GM19395 (cell line): ENCODE results near the gene MCM5.
A peak's percentile ranks its signal among the peaks of the same experiment; 100 is the strongest.
"Not testable (repeated sequence)": the region's sequence is repeated elsewhere in the genome, so short reads cannot be mapped to it uniquely, and the experiment has no call there.

Experiments used
- ATAC-seq: cut with Tn5 transposase; IDR thresholded peaks from one replicate; pipeline ENCODE4 v1.9.1; 2021; ENCODE audit warnings: mild to moderate bottlenecking, moderate library complexity; ENCODE audit not compliant: unreplicated experiment

The MCM5 gene

DNA sequence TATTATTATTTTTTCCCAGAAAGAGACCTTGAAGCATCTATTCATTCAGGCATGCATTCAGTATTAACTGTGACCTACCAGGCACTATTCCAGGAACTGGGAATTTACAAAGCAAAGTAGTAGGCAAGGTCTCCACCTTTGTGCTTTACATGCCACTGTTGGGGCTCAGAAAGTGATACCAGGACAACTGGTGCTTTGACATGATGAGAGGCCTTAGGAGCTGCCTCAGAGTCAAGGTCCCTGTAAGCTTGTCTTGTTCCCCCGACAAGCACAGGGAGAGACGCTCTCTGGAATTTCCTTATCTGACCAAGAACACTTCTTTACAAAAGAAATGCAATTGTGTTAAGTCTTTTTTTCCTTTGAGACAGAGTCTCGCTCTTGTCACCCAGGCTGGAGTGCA, 21.3 kb upstream of the MCM5 start:
- ATAC-seq: no peak

DNA sequence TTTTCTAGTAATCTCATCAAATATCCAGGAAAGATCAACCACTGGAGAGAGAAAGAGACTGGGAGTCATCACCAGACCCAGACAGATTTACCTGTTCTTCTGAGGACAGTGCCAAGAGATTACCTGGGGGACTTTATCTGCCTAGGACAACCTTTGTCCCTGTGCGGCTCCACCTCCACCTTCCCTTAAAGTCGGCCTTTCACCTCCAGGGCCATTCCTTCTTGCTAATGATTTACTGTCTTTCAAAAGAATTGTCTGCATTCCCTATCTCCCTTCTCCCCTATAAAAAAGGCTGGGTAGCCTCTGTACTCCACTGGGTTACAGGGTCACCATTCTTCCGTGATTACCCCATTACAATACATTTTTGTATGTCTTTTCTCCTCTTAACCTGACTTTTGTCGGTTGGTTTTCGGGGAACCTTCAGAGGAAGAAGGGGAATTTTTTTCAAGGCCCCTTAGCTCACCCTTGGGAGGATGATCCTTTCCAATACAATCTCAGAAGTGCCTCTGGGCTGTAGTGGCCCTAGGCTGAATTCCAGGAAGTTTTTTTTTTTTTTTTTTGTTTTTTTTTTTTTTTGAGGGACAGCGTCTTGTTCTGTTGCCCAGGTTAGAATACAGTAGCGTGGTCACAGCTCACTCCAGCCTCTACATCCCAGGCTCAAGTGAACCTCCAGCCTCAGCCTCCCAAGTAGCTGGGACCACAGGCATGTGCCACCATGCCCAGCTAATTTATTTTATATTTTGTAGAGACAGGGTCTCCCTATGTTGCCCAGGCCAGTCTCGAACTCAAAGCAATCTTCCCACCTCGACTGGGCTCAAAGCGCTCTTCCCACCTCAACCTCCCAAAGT, 20.6 kb upstream of the MCM5 start:
- no peak for ATAC-seq

DNA sequence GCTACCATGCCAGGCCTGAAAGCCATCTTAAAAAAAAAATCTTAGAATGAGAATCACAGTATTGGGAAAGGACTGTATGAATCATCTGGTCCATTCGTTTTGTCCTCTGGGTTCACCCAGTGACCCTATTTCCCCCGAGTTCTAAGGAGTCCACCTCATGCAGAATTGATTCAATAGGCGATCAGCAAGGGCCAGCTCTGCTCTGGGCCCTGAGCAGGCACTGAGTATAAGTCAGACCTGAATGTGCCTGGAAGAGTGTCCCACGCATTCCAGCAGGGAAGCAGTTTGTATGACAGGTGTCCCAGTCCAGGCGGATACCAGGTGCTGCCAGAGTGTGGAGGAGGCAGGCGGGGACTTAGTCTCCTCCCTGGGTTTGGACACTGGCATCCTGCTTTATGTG, 19.9 kb upstream of the MCM5 start:
- ATAC-seq: no peak

DNA sequence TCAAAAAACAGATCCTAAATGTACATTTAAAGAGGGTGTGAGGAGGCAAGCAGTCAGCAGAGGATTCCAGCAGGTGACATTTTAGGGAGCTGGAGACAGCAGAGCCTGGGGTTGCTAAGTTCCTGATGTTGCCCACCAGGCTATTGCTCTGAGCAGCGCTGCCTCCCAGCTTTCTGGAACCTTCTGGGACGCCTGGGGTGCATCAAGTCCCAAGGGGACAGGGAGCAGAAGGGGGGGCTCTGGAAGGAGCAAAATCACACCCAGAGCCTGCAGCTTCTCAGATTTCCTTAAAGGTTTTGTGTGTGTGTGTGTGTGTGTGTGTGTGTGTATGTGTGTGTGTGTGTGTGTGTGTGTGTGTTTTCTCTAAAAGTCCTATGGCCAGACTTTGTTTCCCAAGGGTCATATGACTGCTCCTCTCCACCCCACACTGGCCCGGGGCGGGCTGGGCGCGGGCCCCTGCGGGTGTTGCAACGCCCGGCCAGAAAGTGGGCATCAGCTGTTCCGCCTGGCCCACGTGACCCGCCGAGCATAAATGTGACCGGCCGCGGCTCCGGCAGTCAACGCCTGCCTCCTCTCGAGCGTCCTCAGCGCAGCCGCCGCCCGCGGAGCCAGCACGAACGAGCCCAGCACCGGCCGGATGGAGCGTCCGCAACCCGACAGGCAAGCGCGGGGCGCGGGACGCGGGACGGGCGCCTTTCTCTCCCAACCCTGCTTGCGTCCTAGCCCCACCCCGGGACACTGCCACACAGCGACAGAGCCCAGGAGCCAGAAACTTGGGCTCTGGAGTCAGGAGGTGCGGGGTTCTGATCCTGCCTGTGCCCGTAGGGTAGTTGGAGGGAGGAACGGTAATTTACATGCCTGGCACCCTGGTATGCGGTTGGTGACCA, 19.2 kb upstream of the MCM5 start, which contains the start of gene HMOX1:
Gene HMOX1 (plus strand): TSS at position 560 of the 887 bp plus-strand sequence. CDS start 78 bp downstream, at position 638.
- peak; percentile 57 for ATAC-seq

GRCh38 chr22:35381424-35382009, 18.4 kb upstream of the MCM5 start:
- ATAC-seq: no peak

- ATAC-seq: no peak
These were observed 16.3 kb upstream of the MCM5 start for GRCh38 chr22:35383679-35384071.

GRCh38 chr22:35384527-35384926, 15.4 kb upstream of the MCM5 start:
- ATAC-seq: no peak

DNA sequence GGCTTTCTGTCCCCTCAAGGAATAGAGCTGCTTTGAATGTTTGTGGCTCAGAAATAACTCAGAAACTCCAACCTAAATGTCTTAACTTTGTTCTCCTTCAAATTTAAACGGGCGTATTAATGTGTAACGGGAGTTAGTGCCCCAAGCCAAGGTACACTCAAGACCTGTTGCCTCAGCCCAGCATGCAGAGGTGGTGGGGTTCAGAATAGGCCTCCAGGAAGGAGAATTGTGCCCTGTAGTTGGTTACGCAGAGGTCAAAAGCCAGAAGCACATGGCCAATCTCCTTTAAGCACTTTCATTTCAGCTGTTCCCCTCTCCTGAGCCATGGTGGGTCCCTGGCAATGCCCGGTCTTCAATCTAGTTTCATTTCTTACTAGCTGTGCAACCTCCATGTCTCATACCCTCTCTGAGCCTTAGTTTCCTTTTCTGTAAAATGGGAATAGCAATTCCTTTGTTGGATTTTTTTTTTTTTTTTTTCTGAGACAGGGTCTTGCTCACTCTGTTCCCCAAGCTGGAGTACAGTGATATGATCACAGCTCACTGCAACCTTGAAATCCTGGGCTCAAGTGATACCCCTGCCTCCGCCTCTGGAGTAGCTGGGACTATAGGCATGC, 14.9 kb upstream of the MCM5 start:
- ATAC-seq: no peak

GRCh38 chr22:35386670-35387288, 13.2 kb upstream of the MCM5 start:
- no peak for ATAC-seq

- ATAC-seq: no peak
These were observed 9.0 kb upstream of the MCM5 start for GRCh38 chr22:35390933-35391332.

DNA sequence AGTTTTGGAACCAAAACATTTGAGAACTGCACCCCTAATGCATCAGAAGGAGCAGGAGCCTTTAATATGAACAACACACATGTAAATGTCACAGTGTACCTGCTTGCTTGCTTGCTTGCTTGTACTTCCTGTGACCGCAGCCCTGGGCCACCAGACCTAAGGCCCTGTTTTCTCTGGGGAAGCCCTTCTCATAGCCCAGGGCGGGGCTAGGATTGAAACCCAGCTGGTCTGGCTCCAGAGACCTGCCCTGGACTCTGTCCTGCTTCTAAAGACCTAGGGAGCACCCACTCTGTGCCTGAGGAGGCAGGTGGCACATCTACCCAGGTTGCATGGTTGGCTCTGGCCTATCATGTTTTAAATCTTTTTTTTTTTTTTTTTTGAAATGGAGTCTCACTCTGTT, 7.6 kb upstream of the MCM5 start:
- peak; percentile 53 for ATAC-seq

GRCh38 chr22:35393116-35394010, 6.6 kb upstream of the MCM5 start:
- no peak for ATAC-seq

DNA sequence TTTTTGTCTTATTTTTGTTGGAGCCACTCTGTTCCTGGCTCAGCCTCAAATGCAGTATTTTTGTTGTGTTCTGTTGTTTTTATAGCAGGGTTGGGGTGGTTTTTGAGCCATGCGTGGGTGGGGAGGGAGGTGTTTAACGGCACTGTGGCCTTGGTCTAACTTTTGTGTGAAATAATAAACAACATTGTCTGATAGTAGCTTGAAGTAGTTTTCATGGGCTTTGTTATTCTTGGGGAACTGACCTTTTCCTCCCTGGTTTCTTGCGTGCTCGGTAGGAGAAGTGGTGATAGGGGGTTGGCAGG, 6.0 kb upstream of the MCM5 start:
- ATAC-seq: no peak

DNA sequence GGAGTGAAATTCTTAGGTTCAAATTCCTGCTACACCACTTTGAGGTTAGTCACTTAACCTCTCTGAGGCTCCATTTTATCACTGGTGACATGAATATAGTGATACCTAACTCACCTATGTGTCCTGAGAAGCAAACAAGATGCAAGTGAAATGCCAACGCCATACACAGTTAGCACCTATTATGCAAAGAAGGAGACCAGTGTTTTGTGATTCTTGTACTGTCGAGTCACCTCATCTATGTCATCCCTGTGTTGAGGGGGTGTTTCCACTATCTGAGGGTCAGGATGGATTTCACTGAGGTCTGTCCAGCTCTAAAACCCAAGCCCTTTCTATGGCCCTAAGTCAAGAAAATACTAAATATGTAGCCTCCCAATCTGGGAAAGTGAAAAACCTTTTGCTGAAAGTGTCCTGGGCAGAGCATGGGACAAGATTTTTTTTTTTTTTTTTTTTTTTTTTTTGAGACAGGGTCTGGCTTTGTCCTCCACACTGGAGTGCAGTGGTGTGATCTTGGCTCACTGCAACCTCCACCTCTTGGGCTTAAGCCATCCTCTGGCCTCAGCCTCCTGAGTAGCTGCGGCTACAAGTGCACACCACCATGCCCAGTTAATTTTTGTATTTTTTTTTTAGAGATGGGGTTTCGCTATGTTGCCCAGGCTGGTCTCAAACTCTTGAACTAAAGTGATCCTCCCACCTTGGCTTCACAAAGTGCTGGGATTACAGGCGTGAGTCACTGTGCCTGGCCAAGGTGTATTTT, 5.0 kb upstream of the MCM5 start:
- no peak for ATAC-seq

- not testable (repeated sequence) for ATAC-seq
These were observed 3.3 kb upstream of the MCM5 start for GRCh38 chr22:35396622-35397021.

DNA sequence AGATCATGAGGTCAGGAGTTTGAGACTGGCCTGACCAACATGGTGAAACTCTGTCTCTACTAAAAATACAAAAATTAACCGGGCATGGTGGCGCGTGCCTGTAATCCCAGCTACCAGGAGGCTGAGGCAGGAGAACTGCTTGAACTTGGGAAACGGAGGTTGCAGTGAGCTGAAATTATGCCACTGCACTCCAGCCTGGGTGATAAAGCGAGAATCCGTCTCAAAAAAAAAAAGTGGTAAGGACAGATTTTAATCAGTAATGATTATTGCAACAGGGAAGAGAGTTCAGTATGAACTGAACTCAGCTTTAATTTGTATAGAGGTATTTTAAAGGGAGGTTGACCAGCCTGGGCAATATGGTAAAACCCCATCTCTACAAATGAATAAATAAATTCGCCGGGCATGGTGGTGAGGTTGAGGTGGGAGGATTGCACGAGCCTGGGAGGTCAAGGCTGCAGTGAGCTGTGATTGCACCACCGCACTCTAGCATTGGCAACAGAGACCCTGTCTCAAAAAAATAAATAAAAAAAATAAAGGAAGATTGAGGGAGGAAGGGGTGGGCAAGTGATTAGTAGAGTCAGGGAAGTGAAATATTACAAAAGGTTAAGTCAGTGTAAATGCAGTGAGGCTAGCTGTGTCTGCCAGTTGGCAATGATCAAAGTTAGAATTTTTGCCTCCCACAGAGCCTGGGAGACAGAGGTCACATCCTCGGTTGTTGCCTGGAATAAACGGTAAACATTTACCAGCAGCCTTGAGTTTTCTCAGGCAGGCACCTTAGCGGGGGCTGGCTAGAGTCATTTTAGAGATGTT, 2.6 kb upstream of the MCM5 start:
- no peak for ATAC-seq

DNA sequence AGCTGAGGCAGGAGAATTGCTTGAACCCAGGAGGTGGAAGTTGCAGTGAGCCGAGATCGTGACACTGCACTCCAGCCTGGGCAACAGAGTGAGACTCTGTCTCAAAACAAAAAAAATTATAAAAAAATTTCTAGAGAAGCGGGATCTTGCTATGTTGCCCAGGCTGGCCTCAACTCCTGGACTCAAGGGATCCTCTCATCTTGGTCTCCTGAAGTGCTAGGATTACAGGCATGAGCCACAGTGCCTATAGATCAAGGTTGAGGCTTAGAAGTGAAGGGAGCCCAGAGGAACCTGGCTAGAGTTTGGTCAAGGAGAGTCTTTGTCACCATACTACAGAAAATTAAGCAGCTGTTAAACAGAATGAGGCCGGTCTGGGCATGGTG, 1.4 kb upstream of the MCM5 start:
- ATAC-seq: no peak

DNA sequence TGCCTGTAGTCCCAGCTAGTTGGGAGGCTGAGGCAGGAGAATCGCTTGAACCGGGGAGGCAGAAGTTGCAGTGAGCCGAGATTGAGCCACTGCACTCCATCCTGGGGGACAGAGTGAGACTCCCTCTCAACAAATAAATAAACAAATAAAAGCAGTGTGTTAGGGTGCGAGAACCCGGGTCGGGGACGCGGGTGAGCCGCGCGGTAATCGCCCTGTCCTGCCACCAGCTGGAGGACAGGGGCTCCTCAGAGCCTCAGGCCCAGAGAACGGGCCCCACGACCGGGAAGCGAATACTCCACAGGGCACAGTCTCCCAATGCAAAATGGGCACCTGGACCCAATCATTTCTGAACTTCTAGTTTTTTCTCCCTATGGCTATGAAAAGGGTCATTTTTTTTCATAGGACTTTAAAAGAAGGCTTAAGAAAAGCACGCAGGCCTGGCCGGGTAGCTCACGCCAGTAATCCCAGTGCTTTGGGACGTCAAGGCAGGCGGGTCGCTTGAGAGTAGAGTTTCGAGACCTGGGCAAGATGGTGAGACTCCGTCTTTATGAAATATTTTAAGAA, 744 bp upstream of the MCM5 start:
- ATAC-seq: no peak
